Central memory CD8-positive, alpha-beta T cell (primary cell): Measurements from ENCODE around the gene SMPX.
"Not testable (repeated sequence)": the region's sequence is repeated elsewhere in the genome, so short reads cannot be mapped to it uniquely, and the experiment has no call there.

ENCODE experiments used
- ATAC-seq: fragments of 150-1000 bp; cut with Tn5 transposase; replicated peaks from 2 replicates; pipeline ENCODE4 v1.10.0; 2022; ENCODE audit warnings: mild to moderate bottlenecking, moderate FRiP score, moderate number of reproducible peaks; ENCODE audit not compliant: poor library complexity, severe bottlenecking; ENCODE audit errors: extremely low read depth
- DNase-seq, 2 donors: peaks; one replicate each; pipeline ENCODE4 v3.0.0; 2021; ENCODE audit warnings: low spot score in 2 of 2
- H3K27ac Mint-ChIP-seq: one replicate; pipeline ENCODE4 v1.8.0; 2022; ENCODE audit warnings: low read depth, mild to moderate bottlenecking, moderate library complexity, mixed read lengths
- H3K27me3 Mint-ChIP-seq: one replicate; pipeline ENCODE4 v1.8.0; 2022; ENCODE audit warnings: mixed read lengths
- H3K36me3 Mint-ChIP-seq: one replicate; pipeline ENCODE4 v1.8.0; 2022; ENCODE audit warnings: mild to moderate bottlenecking, moderate library complexity, mixed read lengths; ENCODE audit not compliant: insufficient read depth
- H3K4me1 Mint-ChIP-seq: one replicate; pipeline ENCODE4 v1.8.0; 2022; ENCODE audit warnings: mixed read lengths
- H3K4me3 Mint-ChIP-seq: one replicate; pipeline ENCODE4 v1.8.0; 2022; ENCODE audit warnings: mild to moderate bottlenecking, moderate library complexity, mixed read lengths
- H3K9me3 Mint-ChIP-seq: one replicate; pipeline ENCODE4 v1.8.0; 2022; ENCODE audit warnings: mixed read lengths

SMPX gene

DNA sequence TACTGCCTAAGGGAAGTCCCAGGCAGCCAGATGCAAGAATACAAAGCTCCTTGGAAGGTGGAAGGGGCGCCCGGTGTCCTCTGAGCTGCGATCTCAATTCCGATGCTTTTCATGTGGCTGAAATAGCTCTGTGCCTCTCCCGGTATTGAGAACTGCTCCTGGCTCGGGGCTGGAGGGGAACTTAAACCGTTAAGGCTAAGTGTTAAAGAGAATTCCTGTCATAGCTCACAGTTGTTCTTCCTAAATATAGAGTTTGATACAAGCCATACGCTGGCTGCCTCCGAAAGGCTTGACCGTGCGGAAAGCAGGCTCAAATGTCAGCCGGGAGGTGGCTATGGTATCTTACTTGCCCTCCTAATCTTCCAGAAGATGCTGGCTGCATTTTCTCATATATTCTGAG is at the start of gene SMPX:
SMPX (minus strand) TSS at position 157 of the 400 bp plus-strand sequence. CDS start 3,826 bp downstream, outside the sequence.
- no peaks in the 10 kb centered on the region for H3K36me3 Mint-ChIP-seq

GRCh38 chrX:21806691-21807090 is 48.8 kb upstream of the SMPX start:
- ATAC-seq: no peak
- DNase-seq: no peak
- no peak overlapping the region for H3K4me3 Mint-ChIP-seq
- H3K27me3 Mint-ChIP-seq: no peaks in the 10 kb centered on the region
- H3K36me3 Mint-ChIP-seq: no peaks in the 10 kb centered on the region
- H3K9me3 Mint-ChIP-seq: no peaks in the 10 kb centered on the region
- H3K4me1 Mint-ChIP-seq: no peaks in the 10 kb centered on the region
- no peak overlapping the region for H3K27ac Mint-ChIP-seq

More for the DNA sequence above, at the start of gene SMPX:
- Mint-ChIP-seq H3K4me1 (no peaks in the 10 kb centered on the region), H3K9me3 (no peaks in the 10 kb centered on the region), H3K4me3 (no peak within 1 kb of the TSS), H3K27ac (no peak within 1 kb of the TSS), H3K27me3 (peaks cover 8% of the 10 kb centered on the region)
- ATAC-seq: no peak
- no peak for DNase-seq

GRCh38 chrX:21802839-21803238 is 44.9 kb upstream of the SMPX start:
- DNase-seq (no peak), ATAC-seq (no peak)
- no peaks in the 10 kb centered on the region for H3K9me3 Mint-ChIP-seq
- H3K4me3 Mint-ChIP-seq: no peak overlapping the region
- H3K36me3 Mint-ChIP-seq: no peaks in the 10 kb centered on the region
- no peak overlapping the region for H3K27ac Mint-ChIP-seq
- no peaks in the 10 kb centered on the region for H3K27me3 Mint-ChIP-seq
- no peaks in the 10 kb centered on the region for H3K4me1 Mint-ChIP-seq

DNA sequence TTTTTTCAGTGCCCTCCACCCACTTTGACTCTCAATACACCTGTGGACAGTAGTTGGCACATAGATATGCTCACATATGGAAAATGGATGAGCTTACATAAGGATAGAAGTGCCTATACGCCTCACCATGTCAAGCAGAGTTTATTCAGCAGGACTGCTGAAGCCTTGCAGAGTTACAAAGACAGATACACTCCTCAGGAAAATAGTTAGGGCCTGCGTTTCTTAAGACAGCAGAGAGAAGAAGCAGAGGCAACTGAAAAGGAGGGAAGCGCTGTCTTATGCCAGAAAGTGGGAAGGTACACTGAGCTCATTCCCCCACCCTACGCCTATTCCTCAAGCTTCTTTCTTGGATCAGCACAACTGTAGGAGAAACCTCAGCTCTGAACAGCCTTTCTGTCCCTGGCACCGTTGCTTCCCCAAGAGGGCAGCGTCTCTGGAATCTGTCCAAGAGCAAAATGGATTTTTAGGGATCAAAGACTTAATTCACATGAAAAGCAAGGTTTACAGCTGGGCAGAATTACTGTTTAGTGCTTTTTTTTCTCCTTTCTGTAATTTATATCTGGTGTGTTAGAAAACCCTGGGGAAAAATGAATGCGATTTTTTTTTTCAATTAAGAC is 44.2 kb upstream of the SMPX start:
- no peak for DNase-seq
- no peak overlapping the region for H3K27ac Mint-ChIP-seq
- no peaks in the 10 kb centered on the region for H3K4me1 Mint-ChIP-seq
- H3K9me3 Mint-ChIP-seq: no peaks in the 10 kb centered on the region
- no peak for ATAC-seq
- H3K27me3 Mint-ChIP-seq: no peaks in the 10 kb centered on the region
- H3K4me3 Mint-ChIP-seq: no peak overlapping the region
- no peaks in the 10 kb centered on the region for H3K36me3 Mint-ChIP-seq

DNA sequence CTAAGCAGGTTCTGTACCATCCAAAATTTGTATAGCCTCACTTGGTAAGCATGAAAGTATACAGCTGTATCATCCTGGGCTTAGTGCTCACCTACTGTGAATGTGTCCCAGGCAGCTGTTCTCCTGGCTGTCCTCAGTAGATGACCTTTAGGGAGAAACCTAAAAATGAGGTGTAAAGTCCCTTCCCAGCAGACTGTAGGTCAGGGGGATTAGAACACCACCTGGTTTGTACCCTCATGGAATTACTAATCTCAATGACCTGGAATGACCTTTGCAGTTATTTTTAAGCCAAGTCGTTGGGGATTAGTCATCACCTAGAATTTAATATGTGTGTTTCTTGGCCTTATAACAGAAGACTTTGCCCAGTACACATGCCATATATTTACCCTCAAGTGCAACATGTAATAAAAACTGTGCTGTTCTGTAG is 42.4 kb upstream of the SMPX start:
- Mint-ChIP-seq H3K4me3 (no peak overlapping the region), H3K27me3 (peaks cover 8% of the 10 kb centered on the region), H3K9me3 (no peaks in the 10 kb centered on the region), H3K36me3 (no peaks in the 10 kb centered on the region), H3K27ac (no peak overlapping the region), H3K4me1 (no peaks in the 10 kb centered on the region)
- no peak for ATAC-seq
- no peak for DNase-seq

DNA sequence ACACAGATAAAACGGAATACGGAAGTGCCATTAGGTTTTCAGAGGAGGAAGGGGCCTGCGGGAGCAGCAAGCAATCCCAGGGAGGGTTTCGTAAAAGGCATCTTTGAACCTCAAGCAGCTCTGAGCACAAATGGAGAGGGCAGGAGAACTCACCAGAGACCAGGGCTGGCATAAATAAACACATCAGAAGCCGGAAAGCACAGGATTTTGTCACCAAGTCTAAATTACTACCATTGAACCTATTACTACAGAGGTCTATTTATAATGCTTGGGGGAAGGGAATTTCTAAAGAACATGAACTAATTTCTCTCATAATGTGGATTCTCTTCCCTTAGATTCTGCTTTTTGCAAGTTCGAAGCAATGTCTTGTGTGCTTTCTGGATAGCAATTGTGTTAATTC is 41.9 kb upstream of the SMPX start:
- Mint-ChIP-seq H3K27me3 (peaks cover 8% of the 10 kb centered on the region), H3K9me3 (no peaks in the 10 kb centered on the region), H3K4me3 (no peak overlapping the region), H3K4me1 (no peaks in the 10 kb centered on the region), H3K36me3 (no peaks in the 10 kb centered on the region), H3K27ac (no peak overlapping the region)
- ATAC-seq (no peak), DNase-seq (no peak)

GRCh38 chrX:21798677-21799219 is 40.8 kb upstream of the SMPX start:
- Mint-ChIP-seq H3K9me3 (no peaks in the 10 kb centered on the region), H3K4me1 (no peaks in the 10 kb centered on the region), H3K36me3 (no peaks in the 10 kb centered on the region), H3K27me3 (peaks cover 8% of the 10 kb centered on the region), H3K27ac (no peak overlapping the region), H3K4me3 (no peak overlapping the region)
- no peak for ATAC-seq
- no peak for DNase-seq

- Mint-ChIP-seq H3K36me3 (no peaks in the 10 kb centered on the region), H3K27me3 (no peaks in the 10 kb centered on the region), H3K4me3 (no peak overlapping the region), H3K27ac (no peak overlapping the region), H3K4me1 (no peaks in the 10 kb centered on the region), H3K9me3 (no peaks in the 10 kb centered on the region)
- no peak for ATAC-seq
- no peak for DNase-seq
These were observed 24.1 kb upstream of the SMPX start for GRCh38 chrX:21781976-21782375.

DNA sequence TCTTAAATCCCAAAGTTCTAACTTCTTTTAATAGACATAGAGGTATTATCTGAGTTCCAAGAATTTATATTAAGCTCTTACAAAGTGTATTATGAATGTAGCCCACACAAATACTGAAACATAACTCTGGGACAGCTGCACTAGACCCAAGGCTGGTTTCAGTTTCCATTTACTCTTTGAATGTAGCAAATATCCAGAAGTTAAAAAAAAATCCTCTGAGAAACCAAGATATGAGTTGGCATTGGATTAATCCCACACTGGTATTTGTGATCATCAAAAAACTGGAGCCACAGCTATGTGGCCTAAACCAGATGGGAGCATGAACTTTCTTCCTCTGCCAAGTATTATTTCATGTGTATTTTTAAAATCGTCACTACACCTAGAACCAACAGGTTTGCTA is 23.6 kb upstream of the SMPX start:
- Mint-ChIP-seq H3K27ac (no peak overlapping the region), H3K4me1 (no peaks in the 10 kb centered on the region), H3K9me3 (no peaks in the 10 kb centered on the region), H3K36me3 (no peaks in the 10 kb centered on the region), H3K27me3 (no peaks in the 10 kb centered on the region), H3K4me3 (no peak overlapping the region)
- no peak for DNase-seq
- no peak for ATAC-seq

- no peak for ATAC-seq
- DNase-seq: no peak
- H3K27me3 Mint-ChIP-seq: no peaks in the 10 kb centered on the region
- peaks cover 2% of the 10 kb centered on the region for H3K36me3 Mint-ChIP-seq
- no peak overlapping the region for H3K4me3 Mint-ChIP-seq
- no peaks in the 10 kb centered on the region for H3K4me1 Mint-ChIP-seq
- H3K9me3 Mint-ChIP-seq: no peaks in the 10 kb centered on the region
- H3K27ac Mint-ChIP-seq: no peak overlapping the region
These were observed 21.2 kb upstream of the SMPX start for GRCh38 chrX:21779095-21779494.

GRCh38 chrX:21778236-21778635 is 20.3 kb upstream of the SMPX start:
- no peak overlapping the region for H3K27ac Mint-ChIP-seq
- no peaks in the 10 kb centered on the region for H3K4me1 Mint-ChIP-seq
- H3K4me3 Mint-ChIP-seq: no peak overlapping the region
- H3K36me3 Mint-ChIP-seq: peaks cover 2% of the 10 kb centered on the region
- no peaks in the 10 kb centered on the region for H3K27me3 Mint-ChIP-seq
- H3K9me3 Mint-ChIP-seq: no peaks in the 10 kb centered on the region
- DNase-seq (no peak), ATAC-seq (no peak)

DNA sequence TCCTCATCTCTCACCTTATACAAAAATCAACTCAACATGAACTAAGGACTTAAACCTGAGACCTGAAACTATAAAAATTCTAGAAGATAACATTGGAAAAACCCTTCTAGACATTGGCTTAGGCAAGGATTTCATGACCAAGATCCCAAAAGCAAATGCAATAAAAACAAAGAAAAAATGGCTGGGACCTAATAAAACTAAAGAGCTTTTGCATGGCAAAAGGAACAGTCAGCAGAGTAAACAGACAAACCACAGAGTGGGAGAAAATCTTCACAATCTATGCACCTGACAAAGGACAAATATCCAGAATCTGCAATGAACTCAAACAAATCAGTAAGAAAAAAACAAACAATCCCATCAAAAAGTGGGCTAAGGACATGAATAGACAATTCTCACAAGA is 17.2 kb upstream of the SMPX start:
- H3K27me3 Mint-ChIP-seq, H3K27ac Mint-ChIP-seq, H3K4me1 Mint-ChIP-seq, ATAC-seq, H3K4me3 Mint-ChIP-seq, H3K36me3 Mint-ChIP-seq, H3K9me3 Mint-ChIP-seq, DNase-seq: not testable (repeated sequence)

DNA sequence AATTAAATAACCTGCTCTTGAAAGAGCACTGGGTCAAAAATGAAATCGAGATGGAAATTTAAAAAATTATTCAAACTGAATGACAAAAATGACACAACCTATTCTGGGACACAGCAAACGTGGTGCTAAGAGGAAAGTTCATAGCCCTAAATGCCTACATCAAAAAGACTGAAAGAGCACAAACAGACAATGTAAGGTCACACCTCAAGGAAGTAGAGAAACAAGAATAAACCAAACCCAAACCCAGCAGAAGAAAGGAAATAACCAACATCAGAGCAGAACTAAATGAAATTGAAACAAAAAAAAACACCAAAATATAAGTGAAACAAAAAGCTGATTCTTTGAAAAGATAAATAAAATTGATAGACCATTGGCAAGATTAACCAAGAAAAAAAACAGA is 15.1 kb upstream of the SMPX start:
- not testable (repeated sequence) for H3K36me3 Mint-ChIP-seq, H3K4me3 Mint-ChIP-seq, H3K27me3 Mint-ChIP-seq, DNase-seq, H3K4me1 Mint-ChIP-seq, ATAC-seq, H3K27ac Mint-ChIP-seq, H3K9me3 Mint-ChIP-seq
